Pulmonary artery endothelial cell (primary cell): Measurements from ENCODE around the gene MAPK4. TPM values are rescaled to one million over a fixed set of nuclear protein-coding genes. Genes with fewer than 3 reads are reported as not detected.
"Not testable (repeated sequence)": the region's sequence is repeated elsewhere in the genome, so short reads cannot be mapped to it uniquely, and the experiment has no call there.

ENCODE experiments used
- DNase-seq: peaks from one replicate; pipeline ENCODE4 v3.0.0-alpha.2; 2011; ENCODE audit warnings: low read depth, low spot score
- total RNA-seq: library from RNA; depleted of rRNA; stranded (reverse); fragments of >200 nt; gene quantifications from 2 replicates; pipeline ENCODE4 v1.2.3, GENCODE V29; 2014

MAPK4 gene
- total RNA-seq, 1 donor from 2014 or later = not detected

- no peak for DNase-seq
These were observed 190.1 kb downstream of the MAPK4 start for GRCh38 chr18:50749945-50750344.

DNA sequence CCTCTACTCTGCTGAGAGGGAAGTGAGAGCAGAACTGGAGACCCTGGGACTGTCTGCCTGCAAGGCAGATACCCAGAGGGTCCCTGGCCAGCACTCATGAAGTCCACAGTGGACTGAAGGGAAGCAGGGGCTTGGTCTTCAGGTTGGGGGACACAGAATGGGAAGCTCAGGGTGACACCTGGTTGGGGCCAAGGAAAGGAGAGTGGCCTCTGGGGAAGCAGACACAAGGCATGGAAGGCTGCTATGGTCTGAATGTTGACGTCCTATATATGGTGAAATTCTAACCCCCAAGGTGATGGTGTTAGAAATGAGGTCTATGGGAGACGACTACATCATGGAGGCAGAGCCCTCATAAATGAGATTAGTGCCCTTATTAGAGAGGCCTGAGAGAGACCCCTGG lies 190.7 kb downstream of the MAPK4 start:
- DNase-seq = no peak

DNA sequence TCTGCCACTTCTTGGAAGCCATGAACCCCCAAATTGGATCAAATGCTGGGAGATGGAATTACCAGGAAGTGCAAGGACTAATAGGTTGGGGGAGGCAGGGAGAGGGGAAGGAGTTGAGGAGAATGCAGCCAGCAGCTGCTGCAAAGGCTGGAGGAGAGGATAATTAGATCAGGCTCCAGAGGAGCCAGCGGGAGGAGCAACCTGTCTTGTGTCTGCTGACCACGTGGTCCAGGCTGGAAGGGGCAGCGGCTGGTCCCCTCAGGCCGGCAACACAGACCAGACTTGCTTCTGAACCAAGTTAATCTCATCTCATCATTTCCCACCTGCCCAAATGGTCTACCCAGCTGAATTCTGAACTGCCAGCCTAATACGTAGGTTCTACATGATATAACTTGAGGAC lies 191.6 kb downstream of the MAPK4 start:
- no peak for DNase-seq

GRCh38 chr18:50751947-50752346 lies 192.1 kb downstream of the MAPK4 start:
- DNase-seq = no peak

GRCh38 chr18:50753311-50753710 lies 193.4 kb downstream of the MAPK4 start:
- DNase-seq = no peak

GRCh38 chr18:50754297-50754696 lies 194.4 kb downstream of the MAPK4 start:
- DNase-seq = no peak

DNA sequence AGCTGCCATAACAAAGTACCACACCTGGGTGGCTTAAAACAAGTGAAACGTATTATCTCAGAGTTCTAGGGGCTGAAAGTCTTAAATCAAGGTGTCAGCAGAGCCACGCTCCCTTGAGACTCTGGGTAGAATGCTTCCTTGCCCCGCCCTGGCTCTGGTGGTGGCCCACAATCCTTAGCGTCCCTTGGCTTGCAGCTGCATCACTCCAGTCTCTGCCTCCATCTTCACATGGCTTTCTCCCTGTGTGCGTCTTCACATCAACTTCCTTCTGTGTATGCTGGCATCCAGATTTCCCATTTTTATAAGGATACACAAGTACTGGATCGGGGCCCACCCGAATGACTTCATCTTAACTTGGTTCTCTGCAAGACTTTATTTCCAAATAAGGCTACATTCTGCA lies 197.5 kb downstream of the MAPK4 start:
- no peak for DNase-seq

GRCh38 chr18:50769463-50769862 lies 209.6 kb downstream of the MAPK4 start:
- DNase-seq = no peak

DNA sequence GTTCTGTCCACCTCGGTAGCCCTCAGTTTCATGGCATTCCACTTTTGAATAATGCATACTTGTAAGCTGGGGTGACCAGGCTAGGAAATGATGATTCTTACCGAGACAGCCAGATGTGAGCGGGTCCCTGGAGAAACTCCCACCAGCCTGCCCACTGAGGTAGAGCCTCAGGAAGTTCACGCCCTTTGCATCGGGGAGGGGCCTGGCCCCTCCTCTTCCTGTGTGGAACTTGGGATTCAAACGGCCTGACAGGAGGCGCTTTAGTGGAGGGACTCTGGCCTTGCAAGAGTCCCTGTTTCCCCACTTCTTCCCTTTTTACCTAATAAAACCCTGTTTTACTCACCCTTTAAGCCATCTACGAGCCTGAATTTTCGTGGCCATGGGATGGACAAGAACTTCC lies 215.3 kb downstream of the MAPK4 start:
- no peak for DNase-seq

GRCh38 chr18:50775726-50776125 lies 215.8 kb downstream of the MAPK4 start:
- no peak for DNase-seq

DNA sequence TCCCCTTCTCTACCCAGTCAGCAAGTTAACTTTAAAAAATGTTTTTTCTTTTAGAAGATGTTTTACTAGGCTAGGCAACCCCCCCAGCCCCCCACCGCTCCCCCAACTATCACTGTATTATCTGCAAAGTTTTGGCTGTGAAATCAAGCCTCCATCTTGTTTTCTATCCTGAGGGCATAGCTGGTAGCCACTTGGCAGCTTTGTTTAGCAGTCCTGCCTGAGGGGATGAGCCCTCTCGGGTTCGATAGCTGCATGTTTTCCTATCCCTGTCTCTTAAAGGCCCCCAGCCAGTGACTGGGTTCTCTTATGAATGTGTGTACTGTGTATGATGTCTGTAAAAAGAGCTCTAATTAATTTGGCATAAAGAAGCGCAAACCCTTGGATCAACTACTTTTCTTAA lies 216.5 kb downstream of the MAPK4 start:
- no peak for DNase-seq

DNA sequence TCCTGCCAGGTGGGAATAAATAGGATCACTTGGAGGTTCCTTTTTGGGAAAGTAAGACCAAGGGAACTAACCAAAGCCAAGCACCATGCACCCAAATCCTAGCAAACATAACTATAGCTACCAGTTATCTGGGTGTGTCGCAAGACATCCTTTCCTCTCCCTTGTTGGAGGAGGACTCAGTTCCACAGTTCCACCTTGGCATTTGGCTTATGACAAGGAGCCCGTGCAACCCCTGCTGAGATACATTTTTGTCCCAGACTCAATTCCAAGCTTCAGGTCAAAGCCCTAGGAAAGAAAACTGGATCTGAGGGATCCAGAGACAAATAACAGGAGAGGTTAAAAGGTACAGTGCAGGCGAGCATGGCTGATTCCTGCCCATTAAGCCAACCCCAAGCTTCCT lies 219.1 kb downstream of the MAPK4 start:
- not testable (repeated sequence) for DNase-seq

Other genes with a start within 250 kb of the MAPK4 start
- 13.1 and 23.0 TPM in 2 replicates for gene SKA1, start 185.0 kb upstream of the MAPK4 start, total RNA-seq